Neural cell (in vitro differentiated cells): ENCODE measurements around the gene AARS2. TPM values are rescaled to one million over a fixed set of nuclear protein-coding genes. Genes with fewer than 3 reads are reported as not detected.
A peak's percentile ranks its signal among the peaks of the same experiment; 100 is the strongest.

Experiments used
- H2AFZ ChIP-seq: fragments of 200-600, 300-800 bp; sonication (generic), shearing (Covaris generic); 2 replicates; pipeline ENCODE4 v1.6.0; 2014; ENCODE audit warnings: low read depth, mild to moderate bottlenecking, antibody characterized with exemption, low read length, moderate library complexity
- H3F3A ChIP-seq: fragments of 200-600 bp; shearing (Covaris generic); 2 replicates; pipeline ENCODE4 v1.6.1; 2016; ENCODE audit warnings: mild to moderate bottlenecking, moderate library complexity, mixed read lengths, antibody characterized with exemption, low read length; ENCODE audit not compliant: insufficient read depth, poor library complexity, severe bottlenecking
- H3K27ac ChIP-seq: fragments of 200-600, 300-800 bp; sonication (generic), shearing (Covaris generic); 2 replicates; pipeline ENCODE4 v1.5.1; 2014; ENCODE audit warnings: mild to moderate bottlenecking, low read length, moderate library complexity
- H3K27me3 ChIP-seq: fragments of 300-800, 200-600 bp; sonication (generic), shearing (Covaris generic); 2 replicates; pipeline ENCODE4 v1.6.0; 2014; ENCODE audit warnings: mild to moderate bottlenecking, low read depth, low read length, moderate library complexity; ENCODE audit not compliant: insufficient read depth
- H3K36me3 ChIP-seq: fragments of 300-800, 200-600 bp; sonication (generic), shearing (Covaris generic); 2 replicates; pipeline ENCODE4 v1.5.1; 2014; ENCODE audit warnings: mild to moderate bottlenecking, antibody characterized with exemption, low read length, moderate library complexity; ENCODE audit not compliant: insufficient read depth
- H3K4me2 ChIP-seq: fragments of 300-800, 200-600 bp; sonication (generic), shearing (Covaris generic); 2 replicates; pipeline ENCODE4 v1.6.0; 2014; ENCODE audit warnings: mild to moderate bottlenecking, low read length
- H3K4me3 ChIP-seq: fragments of 300-800, 200-600 bp; sonication (generic), shearing (Covaris generic); 2 replicates; pipeline ENCODE4 v1.5.1; 2014; ENCODE audit warnings: mild to moderate bottlenecking, low read length, moderate library complexity
- H3K79me2 ChIP-seq: fragments of 200-600 bp; shearing (Covaris generic); replicated peaks from 2 replicates; pipeline ENCODE4 v1.6.0; 2014; ENCODE audit warnings: mild to moderate bottlenecking, low read length, moderate library complexity; ENCODE audit not compliant: insufficient read depth
- H3K9ac ChIP-seq: fragments of 300-800, 200-600 bp; sonication (generic), shearing (Covaris generic); 2 replicates; pipeline ENCODE4 v1.6.1; 2016; ENCODE audit warnings: mild to moderate bottlenecking, low read length, mixed read lengths
- H3K9me2 ChIP-seq: fragments of 200-600 bp; shearing (Covaris generic); 2 replicates; pipeline ENCODE4 v1.6.1; 2016; ENCODE audit warnings: mild to moderate bottlenecking, low read length, mixed read lengths; ENCODE audit not compliant: insufficient read depth
- H3K9me3 ChIP-seq: fragments of 200-600, 300-800 bp; sonication (generic), shearing (Covaris generic); 2 replicates; pipeline ENCODE4 v1.6.1; 2016; ENCODE audit warnings: mild to moderate bottlenecking, mixed run types, low read length, moderate library complexity, mixed read lengths
- H4K20me1 ChIP-seq: fragments of 200-600 bp; shearing (Covaris generic); 2 replicates; pipeline ENCODE4 v1.6.1; 2016; ENCODE audit warnings: mild to moderate bottlenecking, mixed run types; ENCODE audit not compliant: insufficient read depth
- CTCF ChIP-seq: fragments of 450-650 bp; IDR thresholded peaks from 2 replicates; pipeline ENCODE4 v1.5.1; 2014; ENCODE audit warnings: antibody characterized with exemption, mild to moderate bottlenecking, moderate library complexity; ENCODE audit not compliant: poor library complexity, severe bottlenecking
- EP300 ChIP-seq: fragments of 450-650 bp; conservative IDR thresholded peaks from 2 replicates; pipeline ENCODE4 v1.6.1; 2014; ENCODE audit warnings: antibody characterized with exemption, mild to moderate bottlenecking, moderate library complexity; ENCODE audit not compliant: poor library complexity, severe bottlenecking
- EZH2 ChIP-seq: fragments of 200-600, 300-800 bp; shearing (Covaris generic), sonication (generic); IDR thresholded peaks from 2 replicates; pipeline ENCODE4 v1.6.1; 2014; ENCODE audit warnings: antibody characterized with exemption, low read length, borderline replicate concordance, mild to moderate bottlenecking; ENCODE audit not compliant: insufficient read depth, poor library complexity, severe bottlenecking
- MXI1 ChIP-seq: fragments of 450-650 bp; conservative IDR thresholded peaks from 2 replicates; pipeline ENCODE4 v1.6.1; 2014; ENCODE audit warnings: antibody characterized with exemption, mild to moderate bottlenecking; ENCODE audit not compliant: poor library complexity, severe bottlenecking
- POLR2AphosphoS5 ChIP-seq: IDR thresholded peaks from 2 replicates; pipeline ENCODE4 v1.6.1; 2012
- RAD21 ChIP-seq: fragments of 450-650 bp; conservative IDR thresholded peaks from 2 replicates; pipeline ENCODE4 v1.6.1; 2014; ENCODE audit warnings: antibody characterized with exemption, mild to moderate bottlenecking, moderate library complexity
- REST ChIP-seq: IDR thresholded peaks from 2 replicates; pipeline ENCODE4 v1.6.1; 2012; ENCODE audit warnings: borderline replicate concordance
- SMC3 ChIP-seq: fragments of 450-650 bp; conservative IDR thresholded peaks from 2 replicates; pipeline ENCODE4 v1.6.1; 2014; ENCODE audit warnings: antibody characterized with exemption, mild to moderate bottlenecking, moderate library complexity; ENCODE audit not compliant: poor library complexity
- TAF1 ChIP-seq: IDR thresholded peaks from 2 replicates; pipeline ENCODE4 v1.6.1; 2012; ENCODE audit warnings: low read depth
- polyA plus RNA-seq: library from polyadenylated mRNA; depleted of rRNA; stranded (reverse); fragments of >200 nt; gene quantifications from 2 replicates; pipeline ENCODE4 v1.2.3, GENCODE V29; 2014

The AARS2 gene
- polyA plus RNA-seq, 1 donor from 2014 or later: 12.6 TPM

GRCh38 chr6:44258325-44258863 lies 54.8 kb downstream of the AARS2 start:
- H3K4me2 ChIP-seq: no peak overlapping the region
- H3K4me3 ChIP-seq: no peak overlapping the region
- no peak overlapping the region for H2AFZ ChIP-seq
- H3K27me3 ChIP-seq: no peaks in the 10 kb centered on the region
- no peaks in the 10 kb centered on the region for H3K36me3 ChIP-seq
- peaks cover 25% of the 10 kb centered on the region for H3K79me2 ChIP-seq
- H3K9me2 ChIP-seq: no peaks in the 10 kb centered on the region
- TF ChIP-seq RAD21 (no peak), TAF1 (no peak), SMC3 (no peak), REST (no peak), EZH2 (no peak), POLR2AphosphoS5 (no peak), MXI1 (no peak), CTCF (no peak), EP300 (no peak)
- no peaks in the 10 kb centered on the region for H4K20me1 ChIP-seq
- no peak overlapping the region for H3K27ac ChIP-seq
- H3K9ac ChIP-seq: peak overlapping the region; percentile 96
- no peaks in the 10 kb centered on the region for H3F3A ChIP-seq
- no peaks in the 10 kb centered on the region for H3K9me3 ChIP-seq

- Histone ChIP-seq H3K9me2 (no peaks in the 10 kb centered on the region), H3K9ac (peak overlapping the region; percentile 96), H3K27ac (peak overlapping the region; percentile 43), H3K9me3 (no peaks in the 10 kb centered on the region), H3K4me2 (no peak overlapping the region), H3K4me3 (peak overlapping the region; percentile 98), H2AFZ (peak overlapping the region; percentile 10), H3K36me3 (no peaks in the 10 kb centered on the region), H3K79me2 (peaks cover 21% of the 10 kb centered on the region), H3F3A (no peaks in the 10 kb centered on the region), H4K20me1 (no peaks in the 10 kb centered on the region), H3K27me3 (no peaks in the 10 kb centered on the region)
- TF ChIP-seq REST: no peak
- TF ChIP-seq POLR2AphosphoS5: no peak
- TF ChIP-seq MXI1: no peak
- no peak for TF ChIP-seq TAF1
- TF ChIP-seq CTCF: peak; percentile 28
- peak; percentile 9 for TF ChIP-seq RAD21
- no peak for TF ChIP-seq EP300
- TF ChIP-seq EZH2: no peak
Measured at GRCh38 chr6:44257753-44258324, 55.3 kb downstream of the AARS2 start.
